Neural cell (in vitro differentiated cells): ENCODE measurements around the gene UTP15. TPM values are rescaled to one million over a fixed set of nuclear protein-coding genes. Genes with fewer than 3 reads are reported as not detected.

ENCODE experiments used
- H2AFZ ChIP-seq: fragments of 200-600, 300-800 bp; sonication (generic), shearing (Covaris generic); 2 replicates; pipeline ENCODE4 v1.6.0; 2014; ENCODE audit warnings: low read depth, mild to moderate bottlenecking, antibody characterized with exemption, low read length, moderate library complexity
- H3F3A ChIP-seq: fragments of 200-600 bp; shearing (Covaris generic); 2 replicates; pipeline ENCODE4 v1.6.1; 2016; ENCODE audit warnings: mild to moderate bottlenecking, moderate library complexity, mixed read lengths, antibody characterized with exemption, low read length; ENCODE audit not compliant: insufficient read depth, poor library complexity, severe bottlenecking
- H3K27ac ChIP-seq: fragments of 200-600, 300-800 bp; sonication (generic), shearing (Covaris generic); 2 replicates; pipeline ENCODE4 v1.5.1; 2014; ENCODE audit warnings: mild to moderate bottlenecking, low read length, moderate library complexity
- H3K27me3 ChIP-seq: fragments of 300-800, 200-600 bp; sonication (generic), shearing (Covaris generic); 2 replicates; pipeline ENCODE4 v1.6.0; 2014; ENCODE audit warnings: mild to moderate bottlenecking, low read depth, low read length, moderate library complexity; ENCODE audit not compliant: insufficient read depth
- H3K36me3 ChIP-seq: fragments of 300-800, 200-600 bp; sonication (generic), shearing (Covaris generic); 2 replicates; pipeline ENCODE4 v1.5.1; 2014; ENCODE audit warnings: mild to moderate bottlenecking, antibody characterized with exemption, low read length, moderate library complexity; ENCODE audit not compliant: insufficient read depth
- H3K4me2 ChIP-seq: fragments of 300-800, 200-600 bp; sonication (generic), shearing (Covaris generic); 2 replicates; pipeline ENCODE4 v1.6.0; 2014; ENCODE audit warnings: mild to moderate bottlenecking, low read length
- H3K4me3 ChIP-seq: fragments of 300-800, 200-600 bp; sonication (generic), shearing (Covaris generic); 2 replicates; pipeline ENCODE4 v1.5.1; 2014; ENCODE audit warnings: mild to moderate bottlenecking, low read length, moderate library complexity
- H3K79me2 ChIP-seq: fragments of 200-600 bp; shearing (Covaris generic); replicated peaks from 2 replicates; pipeline ENCODE4 v1.6.0; 2014; ENCODE audit warnings: mild to moderate bottlenecking, low read length, moderate library complexity; ENCODE audit not compliant: insufficient read depth
- H3K9ac ChIP-seq: fragments of 300-800, 200-600 bp; sonication (generic), shearing (Covaris generic); 2 replicates; pipeline ENCODE4 v1.6.1; 2016; ENCODE audit warnings: mild to moderate bottlenecking, low read length, mixed read lengths
- H3K9me2 ChIP-seq: fragments of 200-600 bp; shearing (Covaris generic); 2 replicates; pipeline ENCODE4 v1.6.1; 2016; ENCODE audit warnings: mild to moderate bottlenecking, low read length, mixed read lengths; ENCODE audit not compliant: insufficient read depth
- H3K9me3 ChIP-seq: fragments of 200-600, 300-800 bp; sonication (generic), shearing (Covaris generic); 2 replicates; pipeline ENCODE4 v1.6.1; 2016; ENCODE audit warnings: mild to moderate bottlenecking, mixed run types, low read length, moderate library complexity, mixed read lengths
- H4K20me1 ChIP-seq: fragments of 200-600 bp; shearing (Covaris generic); 2 replicates; pipeline ENCODE4 v1.6.1; 2016; ENCODE audit warnings: mild to moderate bottlenecking, mixed run types; ENCODE audit not compliant: insufficient read depth
- EP300 ChIP-seq: fragments of 450-650 bp; conservative IDR thresholded peaks from 2 replicates; pipeline ENCODE4 v1.6.1; 2014; ENCODE audit warnings: antibody characterized with exemption, mild to moderate bottlenecking, moderate library complexity; ENCODE audit not compliant: poor library complexity, severe bottlenecking
- EZH2 ChIP-seq: fragments of 200-600, 300-800 bp; shearing (Covaris generic), sonication (generic); IDR thresholded peaks from 2 replicates; pipeline ENCODE4 v1.6.1; 2014; ENCODE audit warnings: antibody characterized with exemption, low read length, borderline replicate concordance, mild to moderate bottlenecking; ENCODE audit not compliant: insufficient read depth, poor library complexity, severe bottlenecking
- MXI1 ChIP-seq: fragments of 450-650 bp; conservative IDR thresholded peaks from 2 replicates; pipeline ENCODE4 v1.6.1; 2014; ENCODE audit warnings: antibody characterized with exemption, mild to moderate bottlenecking; ENCODE audit not compliant: poor library complexity, severe bottlenecking
- POLR2AphosphoS5 ChIP-seq: IDR thresholded peaks from 2 replicates; pipeline ENCODE4 v1.6.1; 2012
- RAD21 ChIP-seq: fragments of 450-650 bp; conservative IDR thresholded peaks from 2 replicates; pipeline ENCODE4 v1.6.1; 2014; ENCODE audit warnings: antibody characterized with exemption, mild to moderate bottlenecking, moderate library complexity
- polyA plus RNA-seq: library from polyadenylated mRNA; depleted of rRNA; stranded (reverse); fragments of >200 nt; gene quantifications from 2 replicates; pipeline ENCODE4 v1.2.3, GENCODE V29; 2014
- TF ChIP-seq, protein P1 (sequence below): IDR thresholded peaks from 2 replicates; pipeline ENCODE4 v1.6.1; 2012; ENCODE audit warnings: borderline replicate concordance
- TF ChIP-seq, protein P2 (sequence below): fragments of 450-650 bp; IDR thresholded peaks from 2 replicates; pipeline ENCODE4 v1.5.1; 2014; ENCODE audit warnings: antibody characterized with exemption, mild to moderate bottlenecking, moderate library complexity; ENCODE audit not compliant: poor library complexity, severe bottlenecking

UTP15 gene
- polyA plus RNA-seq, 1 donor from 2014 or later: 18.1 TPM

DNA sequence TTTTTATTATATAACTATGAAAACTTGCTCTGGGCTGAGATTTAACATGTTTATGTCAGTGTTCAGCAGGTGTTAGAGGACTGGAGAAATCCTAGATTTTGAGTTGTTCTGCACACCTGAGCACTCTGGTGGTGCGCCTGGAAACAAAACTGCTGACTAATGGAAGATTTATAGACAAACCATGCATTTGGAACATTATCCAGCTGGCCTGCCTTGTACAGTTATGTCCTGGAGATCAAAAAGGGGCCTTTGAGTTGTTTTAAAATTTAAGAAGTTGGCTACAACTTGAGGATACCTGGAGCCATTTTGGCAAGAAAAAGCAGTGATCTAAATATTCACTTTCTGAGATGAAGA is 54.8 kb downstream of the UTP15 start:
- H4K20me1 ChIP-seq: no peaks in the 10 kb centered on the region
- no peak overlapping the region for H3K9ac ChIP-seq
- H3K36me3 ChIP-seq: no peaks in the 10 kb centered on the region
- no peaks in the 10 kb centered on the region for H3F3A ChIP-seq
- no peak overlapping the region for H3K27ac ChIP-seq
- TF ChIP-seq EZH2: no peak
- TF ChIP-seq, protein P1, sequence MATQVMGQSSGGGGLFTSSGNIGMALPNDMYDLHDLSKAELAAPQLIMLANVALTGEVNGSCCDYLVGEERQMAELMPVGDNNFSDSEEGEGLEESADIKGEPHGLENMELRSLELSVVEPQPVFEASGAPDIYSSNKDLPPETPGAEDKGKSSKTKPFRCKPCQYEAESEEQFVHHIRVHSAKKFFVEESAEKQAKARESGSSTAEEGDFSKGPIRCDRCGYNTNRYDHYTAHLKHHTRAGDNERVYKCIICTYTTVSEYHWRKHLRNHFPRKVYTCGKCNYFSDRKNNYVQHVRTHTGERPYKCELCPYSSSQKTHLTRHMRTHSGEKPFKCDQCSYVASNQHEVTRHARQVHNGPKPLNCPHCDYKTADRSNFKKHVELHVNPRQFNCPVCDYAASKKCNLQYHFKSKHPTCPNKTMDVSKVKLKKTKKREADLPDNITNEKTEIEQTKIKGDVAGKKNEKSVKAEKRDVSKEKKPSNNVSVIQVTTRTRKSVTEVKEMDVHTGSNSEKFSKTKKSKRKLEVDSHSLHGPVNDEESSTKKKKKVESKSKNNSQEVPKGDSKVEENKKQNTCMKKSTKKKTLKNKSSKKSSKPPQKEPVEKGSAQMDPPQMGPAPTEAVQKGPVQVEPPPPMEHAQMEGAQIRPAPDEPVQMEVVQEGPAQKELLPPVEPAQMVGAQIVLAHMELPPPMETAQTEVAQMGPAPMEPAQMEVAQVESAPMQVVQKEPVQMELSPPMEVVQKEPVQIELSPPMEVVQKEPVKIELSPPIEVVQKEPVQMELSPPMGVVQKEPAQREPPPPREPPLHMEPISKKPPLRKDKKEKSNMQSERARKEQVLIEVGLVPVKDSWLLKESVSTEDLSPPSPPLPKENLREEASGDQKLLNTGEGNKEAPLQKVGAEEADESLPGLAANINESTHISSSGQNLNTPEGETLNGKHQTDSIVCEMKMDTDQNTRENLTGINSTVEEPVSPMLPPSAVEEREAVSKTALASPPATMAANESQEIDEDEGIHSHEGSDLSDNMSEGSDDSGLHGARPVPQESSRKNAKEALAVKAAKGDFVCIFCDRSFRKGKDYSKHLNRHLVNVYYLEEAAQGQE: no peak
- TF ChIP-seq RAD21: no peak
- TF ChIP-seq, protein P2, sequence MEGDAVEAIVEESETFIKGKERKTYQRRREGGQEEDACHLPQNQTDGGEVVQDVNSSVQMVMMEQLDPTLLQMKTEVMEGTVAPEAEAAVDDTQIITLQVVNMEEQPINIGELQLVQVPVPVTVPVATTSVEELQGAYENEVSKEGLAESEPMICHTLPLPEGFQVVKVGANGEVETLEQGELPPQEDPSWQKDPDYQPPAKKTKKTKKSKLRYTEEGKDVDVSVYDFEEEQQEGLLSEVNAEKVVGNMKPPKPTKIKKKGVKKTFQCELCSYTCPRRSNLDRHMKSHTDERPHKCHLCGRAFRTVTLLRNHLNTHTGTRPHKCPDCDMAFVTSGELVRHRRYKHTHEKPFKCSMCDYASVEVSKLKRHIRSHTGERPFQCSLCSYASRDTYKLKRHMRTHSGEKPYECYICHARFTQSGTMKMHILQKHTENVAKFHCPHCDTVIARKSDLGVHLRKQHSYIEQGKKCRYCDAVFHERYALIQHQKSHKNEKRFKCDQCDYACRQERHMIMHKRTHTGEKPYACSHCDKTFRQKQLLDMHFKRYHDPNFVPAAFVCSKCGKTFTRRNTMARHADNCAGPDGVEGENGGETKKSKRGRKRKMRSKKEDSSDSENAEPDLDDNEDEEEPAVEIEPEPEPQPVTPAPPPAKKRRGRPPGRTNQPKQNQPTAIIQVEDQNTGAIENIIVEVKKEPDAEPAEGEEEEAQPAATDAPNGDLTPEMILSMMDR: no peak
- no peak for TF ChIP-seq EP300
- no peak for TF ChIP-seq POLR2AphosphoS5
- no peak overlapping the region for H2AFZ ChIP-seq
- H3K9me2 ChIP-seq: no peaks in the 10 kb centered on the region
- no peak overlapping the region for H3K4me2 ChIP-seq
- peaks cover 7% of the 10 kb centered on the region for H3K27me3 ChIP-seq
- H3K4me3 ChIP-seq: no peak overlapping the region
- H3K79me2 ChIP-seq: no peaks in the 10 kb centered on the region
- no peaks in the 10 kb centered on the region for H3K9me3 ChIP-seq

DNA sequence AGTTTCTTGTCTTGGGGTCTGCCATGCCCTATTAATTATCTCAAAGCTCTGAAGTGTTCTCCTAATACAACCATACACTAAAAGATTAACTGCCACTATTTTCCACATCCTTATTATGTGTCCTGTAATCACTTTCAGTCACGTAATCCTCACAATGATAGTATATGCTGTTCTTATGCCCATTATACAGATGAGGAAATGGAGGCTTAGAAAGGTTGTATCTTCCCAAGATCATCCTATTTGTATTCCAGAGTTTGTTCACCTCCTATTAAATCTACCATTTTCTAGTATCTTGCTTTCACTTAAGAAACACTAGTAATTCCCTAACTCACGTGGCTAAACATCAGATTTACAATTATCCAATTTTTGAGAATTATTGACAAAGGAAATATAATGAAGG is 57.5 kb downstream of the UTP15 start:
- Histone ChIP-seq H3K4me3 (no peak overlapping the region), H3K36me3 (no peaks in the 10 kb centered on the region), H3K4me2 (no peak overlapping the region), H3K27me3 (peaks cover 28% of the 10 kb centered on the region), H3K79me2 (no peaks in the 10 kb centered on the region), H3K27ac (no peak overlapping the region), H2AFZ (no peak overlapping the region), H3K9ac (no peak overlapping the region), H3F3A (no peaks in the 10 kb centered on the region), H3K9me2 (no peaks in the 10 kb centered on the region), H3K9me3 (no peaks in the 10 kb centered on the region), H4K20me1 (no peaks in the 10 kb centered on the region)
- TF ChIP-seq, protein P2: no peak
- TF ChIP-seq EZH2: no peak
- TF ChIP-seq MXI1: no peak
- TF ChIP-seq, protein P1: no peak
